GM12878 (cell line): ENCODE results near the gene MYOM3. TPM values are rescaled to one million over a fixed set of nuclear protein-coding genes. Genes with fewer than 3 reads are reported as not detected.

Experiments
- ATAC-seq: fragments of 200-7000 bp; cut with Tn5 transposase; 3 replicates; pipeline ENCODE4 v1.9.1; 2020; ENCODE audit warnings: mild to moderate bottlenecking, moderate library complexity
- BruUV-seq: library from RNA; stranded (reverse); fragments of 400-500 nt; replicated peaks from 2 replicates; lab custom pipeline; 2021; lab: Mats Ljungman, UMichigan
- CTCF ChIA-PET: fragments of 300-600 bp; sonication (Branson Sonifier 250); formaldehyde crosslinking; extraction: SDS; loops from one replicate; lab custom pipeline; 2021; ENCODE audit warnings: inconsistent platforms; lab: Yijun Ruan, JAX
- POLR2A ChIA-PET: fragments of 350-600 bp; formaldehyde crosslinking; extraction: SDS; loops from one replicate; lab custom pipeline; 2021; ENCODE audit warnings: inconsistent platforms; lab: Charles Lee
- RAD21 ChIA-PET: fragments of 300-600 bp; sonication (Branson Sonifier 250); formaldehyde crosslinking; loops from one replicate; lab custom pipeline; 2023; ENCODE audit warnings: antibody characterized with exemption; ENCODE audit not compliant: unreplicated experiment; lab: Charles Lee
- SMC1A ChIA-PET: fragments of 300-600 bp; sonication (Branson Sonifier 250); formaldehyde crosslinking; loops from one replicate; lab custom pipeline; 2023; ENCODE audit not compliant: unreplicated experiment, uncharacterized antibody; lab: Charles Lee
- DNase-seq: peaks from one replicate; pipeline ENCODE4 v3.0.0-alpha.2; 2011; ENCODE audit warnings: low read depth, low spot score
- FAIRE-seq: peaks from 3 replicates; lab custom pipeline; 2011; peaks lifted over from hg19 to GRCh38; lab: Jason Lieb, UNC
- H2AFZ ChIP-seq: 2 replicates; pipeline ENCODE4 v1.6.0; 2011; ENCODE audit warnings: low read depth, low read length, control low read depth; ENCODE audit not compliant: control insufficient read depth
- H3K27ac ChIP-seq: 2 replicates; pipeline ENCODE4 v1.5.1; 2011; ENCODE audit warnings: control low read depth; ENCODE audit not compliant: control insufficient read depth, insufficient read depth
- H3K27me3 ChIP-seq, 2 experiments: replicated peaks in 1 of 2; 2 replicates each; pipeline versions ENCODE4 v1.6.0 to v1.6.1; 2011; ENCODE audit warnings: low read length in 1 of 2; ENCODE audit not compliant: control insufficient read depth in 2 of 2, insufficient read depth in 2 of 2
- H3K36me3 ChIP-seq, 2 experiments: 2 replicates each; pipeline ENCODE4 v1.5.1; 2011; ENCODE audit warnings: low read length in 1 of 2; ENCODE audit not compliant: control insufficient read depth in 2 of 2, insufficient read depth in 2 of 2
- H3K4me1 ChIP-seq: 2 replicates; pipeline ENCODE4 v1.6.1; 2011; ENCODE audit warnings: mild to moderate bottlenecking, low read length, moderate library complexity, mixed read lengths; ENCODE audit not compliant: control insufficient read depth, insufficient read depth
- H3K4me2 ChIP-seq: 2 replicates; pipeline ENCODE4 v1.6.0; 2011; ENCODE audit warnings: control low read depth; ENCODE audit not compliant: control insufficient read depth, insufficient read depth
- H3K4me3 ChIP-seq: fragments of 200-600 bp; sonication (generic); 2 replicates; pipeline ENCODE4 v1.5.1; 2016
- H3K79me2 ChIP-seq: 2 replicates; pipeline ENCODE4 v1.6.0; 2011; ENCODE audit warnings: low read length; ENCODE audit not compliant: control insufficient read depth, insufficient read depth
- H3K9ac ChIP-seq: 2 replicates; pipeline ENCODE4 v1.8.0; 2011; ENCODE audit warnings: low read length, control low read depth, mixed read lengths; ENCODE audit not compliant: control insufficient read depth, insufficient read depth
- H3K9me3 ChIP-seq: replicated peaks from 3 replicates; pipeline ENCODE4 v1.5.1; 2011; ENCODE audit warnings: mild to moderate bottlenecking, low read length; ENCODE audit not compliant: control insufficient read depth, insufficient read depth
- H4K20me1 ChIP-seq: 2 replicates; pipeline ENCODE4 v1.6.0; 2011; ENCODE audit not compliant: control insufficient read depth, insufficient read depth
- ATF3 ChIP-seq: IDR thresholded peaks from 2 replicates; pipeline ENCODE4 v1.6.1; 2011; ENCODE audit warnings: low read depth, mild to moderate bottlenecking, low read length, moderate library complexity, borderline replicate concordance; ENCODE audit errors: extremely low read depth
- CBFB ChIP-seq: IDR thresholded peaks from 2 replicates; pipeline ENCODE4 v1.6.1; 2016; ENCODE audit warnings: antibody characterized with exemption, low read depth
- CEBPZ ChIP-seq: fragments of 150-350 bp; IDR thresholded peaks from 2 replicates; pipeline ENCODE4 v1.6.1; 2016; ENCODE audit warnings: low read depth, low read length
- IKZF2 ChIP-seq, 2 experiments: fragments of 450-650 bp; IDR thresholded peaks; 2 replicates each; pipeline ENCODE4 v1.6.1; 2017; ENCODE audit warnings: mild to moderate bottlenecking in 2 of 2, moderate library complexity in 2 of 2
- IRF3 ChIP-seq: fragments of 450-650 bp; IDR thresholded peaks from 2 replicates; pipeline ENCODE4 v1.6.1; 2014; ENCODE audit warnings: mild to moderate bottlenecking
- KDM1A ChIP-seq: fragments of 200-600 bp; sonication (generic); IDR thresholded peaks from 2 replicates; pipeline ENCODE4 v1.6.1; 2016; ENCODE audit warnings: borderline replicate concordance
- MEF2A ChIP-seq: IDR thresholded peaks from 2 replicates; pipeline ENCODE4 v1.6.1; 2011; ENCODE audit warnings: low read depth, mild to moderate bottlenecking, low read length, moderate library complexity; ENCODE audit not compliant: insufficient read depth
- NBN ChIP-seq: fragments of 450-650 bp; IDR thresholded peaks from 2 replicates; pipeline ENCODE4 v1.6.1; 2016
- PAX8 ChIP-seq: fragments of 450-650 bp; IDR thresholded peaks from 2 replicates; pipeline ENCODE4 v1.6.1; 2017; ENCODE audit warnings: mild to moderate bottlenecking, moderate library complexity
- RCOR1 ChIP-seq: conservative IDR thresholded peaks from 2 replicates; pipeline ENCODE4 v1.6.1; 2012; ENCODE audit warnings: low read depth, low read length, improper control_type of control experiment
- SIN3A ChIP-seq: IDR thresholded peaks from 2 replicates; pipeline ENCODE4 v1.6.1; 2012; ENCODE audit warnings: low read depth, low read length, improper control_type of control experiment
- SKIL ChIP-seq: fragments of 450-650 bp; IDR thresholded peaks from 2 replicates; pipeline ENCODE4 v1.6.1; 2017; ENCODE audit warnings: mild to moderate bottlenecking, low read depth, inconsistent platforms; ENCODE audit not compliant: poor library complexity, severe bottlenecking
- SMARCA5 ChIP-seq: fragments of 450-650 bp; IDR thresholded peaks from 2 replicates; pipeline ENCODE4 v1.6.1; 2017; ENCODE audit warnings: mild to moderate bottlenecking
- SP1 ChIP-seq: IDR thresholded peaks from one replicate; pipeline ENCODE4 v1.6.1; 2011; ENCODE audit warnings: low read depth, low read length
- SREBF1 ChIP-seq: IDR thresholded peaks from 2 replicates; pipeline ENCODE4 v1.6.1; 2012; ENCODE audit warnings: mild to moderate bottlenecking, low read length
- STAT3 ChIP-seq: IDR thresholded peaks from 2 replicates; pipeline ENCODE4 v1.6.1; 2011; ENCODE audit warnings: low read depth, low read length, improper control_type of control experiment
- SUZ12 ChIP-seq: fragments of 200-600 bp; sonication (generic); IDR thresholded peaks from one replicate; pipeline ENCODE4 v1.6.1; 2018; ENCODE audit warnings: antibody characterized with exemption, mild to moderate bottlenecking; ENCODE audit not compliant: unreplicated experiment
- TCF7 ChIP-seq: IDR thresholded peaks from 2 replicates; pipeline ENCODE4 v1.6.1; 2014; ENCODE audit warnings: antibody characterized with exemption, borderline replicate concordance
- ZNF622 ChIP-seq: fragments of 450-650 bp; IDR thresholded peaks from 2 replicates; pipeline ENCODE4 v1.6.1; 2017; ENCODE audit warnings: mild to moderate bottlenecking, inconsistent platforms
- WGBS: methylation state at CpG from one replicate; pipeline ENCODE4 v1.1.6; 2016; ENCODE audit warnings: low lambda C conversion rate; ENCODE audit not compliant: insufficient replicate concordance, insufficient coverage; ENCODE audit errors: missing lambda C conversion rate; 5-methylcytosine and 5-hydroxymethylcytosine counted together
- in situ Hi-C: fragments of 300-500 bp; cut with MboI; formaldehyde crosslinking; loops from 9 replicates; pipeline ENCODE4 v1.14.3; 2018; ENCODE audit warnings: mixed read lengths
- intact Hi-C: fragments of 100-400 bp; cut with micrococcal nuclease; formaldehyde crosslinking; loops from one replicate; pipeline ENCODE4 v1.14.2; 2022; ENCODE audit not compliant: unreplicated experiment
- polyA plus RNA-seq, 11 experiments: library from polyadenylated mRNA; depleted of rRNA in 4 of 11; unstranded in 6 of 11; stranded (reverse) in 5 of 11; fragments of >200 nt; fragmentation: Nextera tagmentation in 4 of 11; fragmentation: Illumina TruSeq in 1 of 11; extraction: Ambion mirVana in 4 of 11; extraction: Trizol in 1 of 11; gene quantifications; 1 replicate in 1 of 11; 2 replicates in 10 of 11; pipeline versions ENCODE4 v1.2.1 to v1.2.3, GENCODE V29; 2011 to 2016; ENCODE audit warnings: inconsistent platforms in 2 of 11, missing spikeins in 2 of 11, low read depth in 1 of 11
- total RNA-seq, 4 experiments: library from RNA; depleted of rRNA in 3 of 4; stranded (reverse); fragments of >200 nt in 3 of 4; fragmentation: Illumina TruSeq in 1 of 4; extraction: Trizol in 1 of 4; gene quantifications; 2 replicates each; pipeline versions ENCODE4 v1.2.1 to v1.2.3, GENCODE V29; 2013 to 2021

The MYOM3 gene
- total and polyA plus RNA-seq, 10 of the 15 experiments (the other 5 are each of a cell fraction or from before 2014, with no cell fraction given), result 0.06 TPM; not detected in 9

- TF ChIP-seq TCF7 (no peak), KDM1A (no peak)
- TF ChIP-seq, all 136 proteins: peak for 0
These were observed 49.7 kb downstream of the MYOM3 start (continued) for GRCh38 chr1:24062221-24062620.

- no TSS peak for BruUV-seq
- no peak overlapping the region for H3K4me3 ChIP-seq
- WGBS, result 41% methylated on average over 13 of the region's 13 CpGs
- ChIA-PET SMC1A (interaction anchor here (0.6 kb wide), 1 partner anchor 174 kb away, joined by 3 read pairs; no protein-coding TSS in a partner anchor), CTCF (interaction anchor here (0.6 to 2.4 kb wide), 3 partner anchors 14 to 418 kb away, joined by 3 to 7 read pairs (median 4); no protein-coding TSS in a partner anchor), RAD21 (no interaction called here), POLR2A (no interaction called here)
- H3K79me2 ChIP-seq, result no peaks in the 10 kb centered on the region
- H3K27ac ChIP-seq, result no peak overlapping the region
- ATAC-seq (no peak), FAIRE-seq (no peak), DNase-seq (no peak)
- in situ Hi-C loops, result no loop called here
- intact Hi-C loops, result no loop called here
- no peak overlapping the region for H3K9ac ChIP-seq
- H3K9me3 ChIP-seq, result no peaks in the 10 kb centered on the region; the same call in 2 of the 3 replicates
- no peak overlapping the region for H3K4me2 ChIP-seq
- H3K27me3 ChIP-seq, result no peaks in the 10 kb centered on the region; a peak in 2 of 4 replicates
- H4K20me1 ChIP-seq, result no peaks in the 10 kb centered on the region
- no peaks in the 10 kb centered on the region for H3K4me1 ChIP-seq
- no peaks in the 10 kb centered on the region for H3K36me3 ChIP-seq
- no peak overlapping the region for H2AFZ ChIP-seq
- TF ChIP-seq RCOR1 (no peak), IKZF2 (IDR thresholded peaks at IDR 0.05) (no peak), ZNF622 (no peak), NBN (no peak), SP1 (no peak), IRF3 (no peak), SIN3A (no peak), CBFB (no peak), SMARCA5 (no peak), ATF3 (no peak), STAT3 (no peak), PAX8 (no peak), CEBPZ (no peak), SREBF1 (no peak), SKIL (no peak), SUZ12 (no peak), MEF2A (no peak)
These were observed 51.5 kb downstream of the MYOM3 start for GRCh38 chr1:24060482-24060881.
